RPMI7951 (cell line): ENCODE measurements around the gene AVP. TPM values are rescaled to one million over a fixed set of nuclear protein-coding genes. Genes with fewer than 3 reads are reported as not detected.

Experiments
- DNase-seq: peaks from one replicate; pipeline ENCODE4 v3.0.0-alpha.2; 2012; ENCODE audit warnings: low read depth
- total RNA-seq: library from RNA; depleted of rRNA; stranded (reverse); fragments of >200 nt; shearing (Covaris generic); gene quantifications from 2 replicates; pipeline ENCODE4 v1.2.3, GENCODE V29; 2014; rRNA removed

AVP gene
- total RNA-seq, 1 experiment from 2014 or later, result not detected

DNA sequence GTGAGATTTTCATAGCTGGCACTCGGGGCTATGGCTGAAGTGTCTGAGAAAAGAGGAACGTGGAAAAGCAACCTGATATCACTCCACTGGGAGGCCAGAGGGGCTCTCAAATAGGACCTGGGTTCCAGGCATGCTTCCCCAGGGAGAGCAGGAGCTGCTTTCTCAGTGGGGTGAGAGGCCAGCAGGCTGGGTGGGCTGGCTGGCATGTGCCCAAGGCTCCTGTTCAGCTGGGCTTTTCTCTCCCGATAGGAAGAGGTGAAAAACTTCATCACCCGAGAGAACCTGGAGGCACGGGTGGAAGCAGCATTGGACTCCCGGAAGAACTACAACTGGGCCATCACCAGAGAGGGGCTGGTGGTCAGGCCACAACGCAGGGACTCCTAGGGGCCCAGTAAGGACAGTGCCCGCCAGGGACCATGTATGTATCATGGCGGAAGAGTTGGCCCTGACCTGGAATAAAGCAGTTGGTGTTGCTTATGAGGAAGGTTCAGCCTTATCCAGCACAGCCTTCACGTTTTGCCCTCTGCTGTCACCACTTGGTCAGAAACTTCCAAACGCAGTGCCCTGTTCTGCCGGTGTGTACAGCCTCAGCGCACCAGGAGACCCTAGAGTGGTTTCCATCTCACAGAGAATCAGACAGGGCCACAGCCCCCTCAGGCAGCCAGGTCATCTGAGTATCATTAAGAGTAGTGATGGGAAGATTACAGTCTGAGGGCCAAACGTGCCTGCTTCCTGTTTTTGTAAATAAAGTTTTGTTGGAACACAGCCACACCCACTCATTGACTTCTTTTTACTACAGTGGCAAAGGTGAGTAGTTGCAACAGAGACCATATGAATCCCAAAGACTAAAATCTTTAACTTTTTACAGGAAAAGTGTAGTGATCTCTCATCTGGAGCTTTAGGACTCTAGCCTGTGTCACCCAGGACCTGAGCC is 36.8 kb downstream of the AVP start:
- no peak for DNase-seq

DNA sequence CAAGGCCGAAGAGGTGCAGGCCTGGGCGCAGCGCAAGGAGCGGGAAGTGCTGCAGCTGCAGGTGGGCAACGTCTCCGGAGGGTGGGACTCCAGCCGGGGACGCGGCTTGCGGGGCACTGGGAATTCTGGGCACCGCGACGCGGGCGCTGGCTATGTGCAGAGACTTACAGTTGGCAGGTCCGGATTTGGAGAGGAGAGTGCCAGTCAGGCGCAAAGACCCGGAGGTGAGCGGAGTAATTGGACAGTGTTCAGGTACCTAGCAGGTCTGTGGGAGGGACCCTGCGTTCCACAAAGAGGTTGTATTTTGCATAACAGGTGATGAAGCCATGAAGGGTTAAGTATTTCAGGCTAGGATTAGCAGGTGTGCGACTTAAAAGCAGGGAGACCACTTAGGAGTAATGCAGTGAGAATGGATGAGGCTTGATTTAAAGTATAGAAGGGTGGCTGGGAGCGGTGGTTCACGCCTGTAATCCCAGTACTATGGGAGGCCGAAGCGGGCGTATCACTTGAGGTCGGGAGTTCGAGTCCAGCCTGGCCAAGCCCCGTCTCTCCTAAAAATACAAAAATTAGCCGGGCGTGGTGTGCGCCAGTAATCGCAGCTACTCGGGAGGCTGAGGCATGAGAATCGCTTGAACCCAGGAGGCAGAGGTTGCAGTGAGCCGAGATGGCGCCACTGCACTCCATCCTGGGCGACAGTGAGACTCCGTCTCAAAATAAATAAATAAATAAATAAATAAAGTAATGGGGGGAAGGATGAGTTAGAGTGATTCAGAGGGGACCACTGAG is 37.7 kb downstream of the AVP start:
- DNase-seq, result no peak

DNA sequence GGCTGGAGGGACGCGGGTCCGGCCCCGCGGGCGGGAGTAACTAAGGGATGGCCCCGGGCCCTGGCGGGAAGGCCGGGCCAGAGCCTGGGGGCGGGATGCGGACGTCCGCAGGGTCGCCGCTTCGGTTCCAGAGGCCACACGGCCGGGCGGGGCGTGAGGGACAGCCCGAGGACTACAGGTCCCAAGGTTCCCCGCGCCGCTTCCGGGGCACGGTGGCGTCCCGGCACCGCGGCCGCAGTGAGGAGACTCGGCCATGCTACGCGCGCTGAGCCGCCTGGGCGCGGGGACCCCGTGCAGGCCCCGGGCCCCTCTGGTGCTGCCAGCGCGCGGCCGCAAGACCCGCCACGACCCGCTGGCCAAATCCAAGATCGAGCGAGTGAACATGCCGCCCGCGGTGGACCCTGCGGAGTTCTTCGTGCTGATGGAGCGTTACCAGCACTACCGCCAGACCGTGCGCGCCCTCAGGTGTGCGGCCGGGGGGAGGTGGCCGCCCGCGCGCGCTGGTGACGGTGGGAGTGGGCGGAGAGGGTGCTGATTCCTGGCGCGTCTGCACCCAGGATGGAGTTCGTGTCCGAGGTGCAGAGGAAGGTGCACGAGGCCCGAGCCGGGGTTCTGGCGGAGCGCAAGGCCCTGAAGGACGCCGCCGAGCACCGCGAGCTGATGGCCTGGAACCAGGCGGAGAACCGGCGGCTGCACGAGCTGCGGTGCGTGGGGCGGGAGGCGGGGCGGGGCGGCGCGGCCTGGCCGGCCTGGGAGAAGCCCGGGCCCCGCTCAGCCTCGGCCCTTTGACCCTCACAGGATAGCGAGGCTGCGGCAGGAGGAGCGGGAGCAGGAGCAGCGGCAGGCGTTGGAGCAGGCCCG is 38.5 kb downstream of the AVP start, which contains the start of gene MRPS26:
Gene MRPS26 (plus strand): TSS at position 237 of the 861 bp plus-strand sequence. CDS start 17 bp downstream, at position 254.
- peak; percentile 91 for DNase-seq

DNA sequence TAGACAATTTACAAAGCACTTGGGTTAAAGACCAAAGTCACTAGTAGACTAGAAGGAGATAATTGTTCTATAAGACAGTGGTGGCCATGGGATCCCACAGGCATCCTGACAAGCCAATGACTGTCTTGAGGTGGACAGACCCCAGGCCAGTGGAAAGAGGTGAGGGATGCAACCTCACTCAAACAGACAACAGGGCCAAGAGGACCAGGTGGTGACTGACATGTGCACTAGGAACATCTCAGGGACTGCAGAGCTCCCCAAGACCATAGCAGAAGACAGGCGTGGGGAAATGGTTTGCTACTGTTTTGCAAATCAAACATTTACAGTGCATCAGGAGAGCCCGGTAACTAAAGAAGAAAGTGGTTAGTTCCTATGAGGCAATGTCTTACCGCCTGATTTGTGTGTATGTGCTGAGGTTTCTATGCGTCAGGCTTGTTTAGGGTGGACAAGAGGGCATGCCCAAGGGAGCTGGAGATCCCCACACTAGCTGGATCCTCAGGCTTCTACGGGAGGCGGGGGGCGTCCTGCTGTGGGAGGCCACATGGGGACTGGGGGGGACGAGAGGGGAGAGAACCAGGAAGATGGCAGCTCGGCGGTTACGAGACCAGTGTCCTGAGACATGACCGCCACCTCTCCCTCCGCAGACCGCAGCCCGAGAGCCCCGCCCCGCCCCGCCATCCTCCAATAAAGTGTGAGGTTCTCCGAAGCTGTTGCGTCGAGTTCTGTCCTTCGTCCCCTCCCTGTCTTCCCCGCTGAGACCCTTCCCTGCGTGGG is 39.3 kb downstream of the AVP start:
- DNase-seq, result peak; percentile 84

DNA sequence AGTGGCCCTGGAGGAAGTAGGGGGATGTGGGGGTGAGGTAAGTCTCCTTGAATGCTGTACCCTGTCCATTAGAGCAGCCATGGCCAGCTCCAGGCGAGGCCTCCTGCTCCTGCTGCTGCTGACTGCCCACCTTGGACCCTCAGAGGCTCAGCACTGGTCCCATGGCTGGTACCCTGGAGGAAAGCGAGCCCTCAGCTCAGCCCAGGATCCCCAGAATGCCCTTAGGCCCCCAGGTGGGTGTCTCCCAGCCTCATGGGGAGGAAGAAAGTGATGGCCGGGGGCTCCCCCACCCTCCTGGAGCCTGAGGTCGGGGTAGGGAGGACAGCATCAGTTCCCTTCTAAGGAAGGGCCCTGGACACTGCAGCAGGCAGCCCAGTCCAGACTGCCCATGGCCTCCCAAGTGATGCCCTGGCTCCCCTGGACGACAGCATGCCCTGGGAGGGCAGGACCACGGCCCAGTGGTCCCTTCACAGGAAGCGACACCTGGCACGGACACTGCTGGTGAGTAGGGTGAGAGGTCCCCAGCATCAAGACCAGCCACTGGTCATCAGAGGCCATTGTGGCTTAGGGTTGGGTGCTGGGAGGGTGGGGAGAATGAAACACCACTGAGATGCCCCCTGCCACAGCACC is 40.1 kb downstream of the AVP start:
- no peak for DNase-seq

DNA sequence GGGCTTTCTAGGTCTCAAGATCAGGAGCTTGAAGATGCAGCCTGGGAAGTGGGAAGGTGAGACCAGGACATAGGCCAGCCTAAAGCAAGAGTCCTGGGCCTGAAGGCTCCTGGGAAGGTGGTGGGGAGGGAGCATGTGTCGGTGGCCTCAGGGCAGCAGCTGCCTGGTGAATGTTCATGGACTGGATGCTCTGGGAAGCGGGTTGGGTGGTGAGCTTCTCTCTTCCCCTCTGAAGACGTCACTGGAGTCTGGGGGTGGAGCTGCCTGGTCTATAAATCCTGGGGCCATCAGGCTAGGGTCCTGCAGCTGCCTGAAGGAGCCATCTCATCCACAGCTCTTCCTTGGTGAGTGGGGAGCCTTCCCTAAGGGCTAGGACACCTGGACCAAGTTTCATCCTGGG is 41.2 kb downstream of the AVP start, which contains the start of gene GNRH2:
Gene GNRH2 (plus strand): TSS at position 301 of the 400 bp plus-strand sequence. CDS start 793 bp downstream, outside the sequence.
- no peak for DNase-seq

DNA sequence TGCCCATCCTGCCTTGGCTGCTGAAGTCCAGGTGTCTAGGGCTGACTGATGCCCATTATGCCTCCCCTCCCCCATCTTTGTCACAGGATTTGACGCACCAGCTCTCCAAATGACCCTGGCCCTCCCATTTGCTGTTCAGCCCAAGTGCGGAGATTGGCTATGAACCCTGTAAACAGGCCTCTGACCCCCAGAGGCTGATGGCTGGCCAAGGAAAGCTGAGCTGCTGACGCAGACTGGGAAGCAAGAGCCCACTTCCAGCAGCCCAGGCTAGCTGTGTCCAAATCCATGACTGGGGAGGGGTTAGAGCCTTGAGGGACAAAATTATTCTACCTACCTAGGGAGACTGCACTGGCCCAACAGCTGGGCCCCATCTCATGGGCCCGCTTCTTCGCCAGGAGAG is 41.9 kb downstream of the AVP start:
- DNase-seq, result no peak

DNA sequence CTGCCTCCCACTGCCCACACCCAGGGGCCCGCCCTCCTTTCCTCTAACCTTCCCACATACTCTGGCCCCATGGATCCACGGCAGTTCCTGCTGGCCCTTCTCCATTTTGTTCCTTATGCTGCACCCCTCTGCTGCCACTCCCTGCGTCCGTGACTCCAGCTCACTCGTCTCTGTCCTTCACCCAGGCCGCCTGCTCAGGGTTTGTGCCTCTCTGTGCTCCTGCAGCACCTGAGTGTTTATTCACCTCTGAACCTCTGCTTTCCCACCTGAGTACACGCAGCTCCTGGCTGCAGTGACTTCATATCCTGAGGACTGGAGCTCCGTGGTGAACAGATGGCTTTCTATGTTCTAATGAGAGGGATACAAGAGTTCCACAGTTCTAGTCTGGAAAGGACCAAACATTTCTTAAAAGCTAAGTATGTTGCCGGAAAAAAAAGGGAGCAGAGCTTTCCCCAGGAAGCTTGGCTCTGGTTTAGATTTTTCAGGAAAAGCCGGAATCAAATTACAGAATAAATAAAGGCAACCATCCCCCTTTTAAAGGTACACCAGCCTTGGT is 42.6 kb downstream of the AVP start:
- DNase-seq, result no peak

DNA sequence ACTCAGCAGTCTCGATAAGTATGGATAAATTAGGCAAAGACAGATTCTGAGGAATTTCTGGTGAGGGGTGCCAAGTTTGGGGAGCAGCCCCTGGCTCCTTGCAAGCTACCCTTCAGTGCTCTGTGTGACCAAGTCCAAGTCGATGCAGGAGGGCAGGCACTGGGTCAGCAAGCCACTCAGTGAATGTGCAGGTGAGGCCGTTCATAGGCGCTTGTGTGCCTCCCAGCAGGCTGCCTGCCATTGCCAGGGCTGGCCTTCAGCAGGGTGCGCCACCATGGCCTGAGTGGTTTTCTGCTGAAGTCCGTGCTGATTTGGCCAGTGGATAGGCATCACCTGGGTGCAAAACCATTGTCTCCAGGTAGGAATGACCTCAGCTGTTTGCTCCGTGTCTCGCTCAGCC is 44.4 kb downstream of the AVP start:
- no peak for DNase-seq

DNA sequence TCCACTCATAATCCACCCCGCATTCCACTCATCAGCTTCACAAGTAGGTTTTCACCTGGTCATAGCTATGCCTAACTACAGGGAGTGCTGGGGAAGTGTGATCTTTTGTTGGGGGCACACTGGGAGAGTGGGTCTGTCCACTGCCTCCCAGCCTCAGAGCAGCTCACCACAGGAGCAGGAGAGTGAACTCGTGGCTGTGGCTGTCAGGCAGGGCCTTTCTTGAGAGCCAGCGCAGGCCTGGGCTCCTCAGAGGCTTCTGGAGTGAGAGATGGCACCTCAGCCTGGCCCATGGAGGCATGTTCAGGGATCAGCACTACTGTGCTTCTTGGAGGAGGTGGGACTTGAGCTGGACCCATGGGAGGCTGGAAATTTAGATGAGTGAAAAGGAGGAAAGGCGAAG is 45.1 kb downstream of the AVP start:
- no peak for DNase-seq

DNA sequence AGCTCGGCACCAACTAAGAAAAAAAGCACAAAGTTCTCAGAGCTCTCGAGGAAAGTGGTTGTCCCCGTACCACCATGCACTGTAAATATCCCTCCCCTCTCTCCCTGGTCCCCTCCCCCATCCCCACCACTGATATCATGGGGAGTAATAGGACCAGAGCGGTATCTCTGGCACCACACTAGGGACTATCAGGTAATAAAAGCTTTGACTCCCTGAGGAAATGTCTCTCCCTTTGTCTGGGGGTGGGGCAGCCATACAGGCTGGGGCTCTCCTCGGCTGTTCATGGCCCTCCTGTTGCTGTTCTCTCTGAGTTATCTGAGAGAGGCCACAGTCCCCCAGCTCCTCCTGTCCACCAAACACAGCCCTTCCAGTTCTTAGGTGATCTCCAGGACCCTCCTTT is 46.1 kb downstream of the AVP start:
- no peak for DNase-seq

DNA sequence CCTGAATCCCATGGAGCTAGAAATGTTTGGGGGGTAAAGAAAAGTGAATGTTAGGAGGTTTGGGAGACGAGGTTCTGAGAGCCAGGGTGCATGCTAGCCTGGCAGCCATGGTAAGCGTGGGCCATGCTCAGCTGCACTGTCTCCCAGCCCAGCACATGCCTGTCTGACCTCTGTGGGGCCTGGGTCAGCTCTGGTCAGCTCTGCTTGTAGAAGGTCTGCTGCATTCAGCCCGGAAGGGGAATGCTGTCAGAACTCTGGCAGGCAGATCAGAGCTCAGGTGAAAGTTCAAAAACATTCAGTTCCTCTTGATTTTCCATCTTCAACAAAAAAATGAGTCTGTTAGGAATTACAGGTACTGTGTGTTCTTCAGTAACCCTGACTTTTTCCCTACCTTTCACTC is 46.9 kb downstream of the AVP start:
- no peak for DNase-seq

DNA sequence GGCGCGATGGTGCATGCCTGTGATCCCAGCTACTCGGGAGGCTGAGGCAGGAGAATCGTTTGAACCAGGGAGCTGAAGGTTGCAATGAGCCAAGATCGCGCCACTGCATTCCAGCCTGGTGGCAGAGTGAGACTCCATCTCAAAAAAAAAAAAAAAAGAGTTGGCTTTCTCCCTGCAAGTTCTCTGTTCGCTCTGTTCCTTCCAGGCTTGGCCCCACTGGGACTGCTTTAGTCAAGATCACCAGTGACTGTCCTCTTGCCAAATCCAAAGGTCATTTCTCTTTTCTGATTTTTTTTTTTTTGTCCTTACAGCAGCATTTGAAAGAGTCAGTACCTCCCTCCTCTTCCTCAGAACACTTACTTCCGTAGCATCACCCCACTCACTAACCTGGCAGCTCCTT is 51.9 kb downstream of the AVP start:
- DNase-seq, result no peak

Other genes starting within 250 kb of the AVP start
- 18.9 and 31.5 TPM in 2 replicates for gene PCED1A, start 244.1 kb downstream of the AVP start, total RNA-seq
- gene VPS16, start 244.0 kb downstream of the AVP start, total RNA-seq, result 58.4 and 63.7 TPM in 2 replicates
- gene PTPRA, start 211.2 kb downstream of the AVP start, total RNA-seq, result 57.7 and 67.8 TPM in 2 replicates
- not detected in 2 replicates for gene GNRH2, start 41.1 kb downstream of the AVP start, total RNA-seq
- gene MRPS26, start 38.7 kb downstream of the AVP start, total RNA-seq, result 84.9 and 122 TPM in 2 replicates
- not detected in 2 replicates for gene OXT, start 13.1 kb downstream of the AVP start, total RNA-seq
- gene FASTKD5, start 75.1 kb upstream of the AVP start, total RNA-seq, result 22.0 and 24.0 TPM in 2 replicates
- 6.4 and 6.5 TPM in 2 replicates for gene UBOX5, start 75.1 kb upstream of the AVP start, total RNA-seq
- 1.4 and 3.4 TPM in 2 replicates for gene LZTS3, start 88.8 kb upstream of the AVP start, total RNA-seq
- 37.6 and 43.5 TPM in 2 replicates for gene DDRGK1, start 120.0 kb upstream of the AVP start, total RNA-seq
- 112 and 137 TPM in 2 replicates for gene ITPA, start 124.8 kb upstream of the AVP start, total RNA-seq
- 0.60 and 0.68 TPM in 2 replicates for gene SLC4A11, start 154.5 kb upstream of the AVP start, total RNA-seq